ENCODE measurements around the gene ERC2.

- TF ChIP-seq POLR2AphosphoS5 (IDR thresholded peaks at IDR 0.05; ENCODE audit: low read depth, low read length) (no peak), POLR2A (IDR thresholded peaks at IDR 0.05; ENCODE audit: low read depth, low read length) (no peak)
These were observed 561.4 kb downstream of the ERC2 start for GRCh38 chr3:55906896-55907295.
